SK-N-SH (cell line): ENCODE data around the gene P2RY12. TPM values are rescaled to one million over a fixed set of nuclear protein-coding genes. Genes with fewer than 3 reads are reported as not detected.

Experiments used
- polyA plus RNA-seq, 3 experiments: library from polyadenylated mRNA; depleted of rRNA; stranded (reverse); fragments of >200 nt; gene quantifications; 2 replicates each; pipeline ENCODE4 v1.2.3, GENCODE V29; 2012

Gene P2RY12
- polyA plus RNA-seq, 1 of the 3 experiments (the other 2 are of a cell fraction), result not detected

Other genes starting within 250 kb of the P2RY12 start
- not detected in 2 replicates for gene GPR171, start 181.5 kb downstream of the P2RY12 start, polyA plus RNA-seq (2012; rRNA removed)
- not detected in 2 replicates for gene P2RY14, start 106.2 kb downstream of the P2RY12 start, polyA plus RNA-seq (2012; rRNA removed)
- gene GPR87, start 67.9 kb downstream of the P2RY12 start, polyA plus RNA-seq (2012; rRNA removed), result 2.3 and 2.4 TPM in 2 replicates
- not detected in 2 replicates for gene P2RY13, start 55.2 kb downstream of the P2RY12 start, polyA plus RNA-seq (2012; rRNA removed)
- gene IGSF10, start 76.3 kb upstream of the P2RY12 start, polyA plus RNA-seq (2012; rRNA removed), result 15.3 and 18.9 TPM in 2 replicates